HS-27A (cell line): Measurements from ENCODE around the gene CAMK1G.

Source experiments
- DNase-seq: peaks from one replicate; pipeline ENCODE4 v3.0.0-alpha.2; 2012; ENCODE audit warnings: low read depth, missing footprints

Gene CAMK1G

DNA sequence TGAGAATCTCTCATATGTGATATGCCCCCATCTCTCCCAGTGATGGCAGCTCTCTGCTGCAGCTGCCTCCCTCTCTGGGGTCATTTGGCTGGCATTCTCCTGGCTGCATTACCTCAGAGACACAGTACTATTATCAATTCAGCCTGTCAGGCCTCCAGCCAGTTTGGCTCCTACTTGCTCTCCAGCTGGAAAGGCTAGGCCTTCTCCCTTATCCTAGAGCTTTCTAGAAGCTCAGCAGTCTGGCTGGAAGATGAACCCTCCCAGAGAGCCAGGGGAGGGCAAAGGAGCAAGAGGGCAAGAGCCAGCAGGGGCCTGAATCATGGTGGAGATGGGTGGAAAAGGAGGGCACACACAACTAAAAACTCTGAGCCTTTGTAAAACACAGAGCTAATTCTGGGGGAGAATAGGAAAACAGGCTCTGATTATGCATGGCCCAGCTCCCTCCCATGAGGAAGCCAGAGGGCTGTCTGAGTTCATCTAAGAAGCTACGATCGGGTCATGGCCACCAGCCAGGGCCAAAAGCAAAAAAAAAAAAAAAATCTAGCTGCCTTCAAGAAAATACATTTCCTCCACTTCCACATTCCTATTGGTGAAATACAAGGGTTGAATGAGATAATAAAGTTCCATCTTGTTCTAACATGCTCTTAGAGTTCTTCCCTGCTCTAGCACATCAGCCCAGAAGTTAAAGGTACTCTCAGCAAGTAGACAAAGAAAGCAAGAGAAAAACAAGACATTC, 59.9 kb downstream of the CAMK1G start:
- DNase-seq: no peak

- DNase-seq: no peak
Measured at GRCh38 chr1:209645574-209646452, 62.3 kb downstream of the CAMK1G start.

DNA sequence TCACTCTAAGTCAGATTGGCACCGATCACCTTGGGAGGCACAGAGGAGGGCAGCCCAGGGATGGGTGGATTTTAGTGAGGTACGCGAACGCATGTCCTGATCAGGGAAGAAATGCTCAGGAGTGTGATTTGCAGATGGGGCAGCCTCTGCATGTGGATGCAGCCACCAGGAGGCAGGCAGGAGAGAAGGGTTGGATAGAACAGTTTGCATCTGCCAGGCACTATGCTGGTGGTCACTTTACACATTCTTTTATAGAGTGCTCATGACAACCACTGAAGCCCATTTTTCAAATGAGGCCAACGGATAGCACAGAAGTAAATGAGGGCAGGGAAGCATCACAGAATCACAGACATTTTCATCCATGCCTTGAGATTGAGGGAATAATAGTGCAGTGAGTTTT, 63.0 kb downstream of the CAMK1G start:
- no peak for DNase-seq

GRCh38 chr1:209647156-209647555, 63.6 kb downstream of the CAMK1G start:
- DNase-seq: no peak

DNA sequence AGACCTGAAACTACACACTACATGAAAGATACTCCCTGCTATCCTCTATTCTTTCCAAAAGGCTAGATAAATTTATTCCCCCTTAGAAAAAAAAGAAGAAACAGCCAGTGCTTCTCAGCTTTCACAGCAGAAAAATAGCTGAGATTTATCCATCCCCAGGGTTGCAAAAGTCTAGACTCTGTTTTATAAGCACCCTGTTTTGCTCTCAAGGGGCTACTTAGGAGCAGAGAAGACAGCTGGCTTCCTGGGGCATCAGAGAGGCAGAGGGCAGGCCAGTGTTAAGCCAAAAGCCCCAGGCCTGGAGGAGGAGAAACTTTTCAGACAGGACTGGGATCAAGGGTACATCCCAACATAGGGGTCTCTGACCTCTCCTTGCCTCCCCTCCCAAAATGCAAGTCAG, 64.8 kb downstream of the CAMK1G start:
- no peak for DNase-seq

GRCh38 chr1:209648931-209649776, 65.6 kb downstream of the CAMK1G start:
- peak; percentile 81 for DNase-seq

DNA sequence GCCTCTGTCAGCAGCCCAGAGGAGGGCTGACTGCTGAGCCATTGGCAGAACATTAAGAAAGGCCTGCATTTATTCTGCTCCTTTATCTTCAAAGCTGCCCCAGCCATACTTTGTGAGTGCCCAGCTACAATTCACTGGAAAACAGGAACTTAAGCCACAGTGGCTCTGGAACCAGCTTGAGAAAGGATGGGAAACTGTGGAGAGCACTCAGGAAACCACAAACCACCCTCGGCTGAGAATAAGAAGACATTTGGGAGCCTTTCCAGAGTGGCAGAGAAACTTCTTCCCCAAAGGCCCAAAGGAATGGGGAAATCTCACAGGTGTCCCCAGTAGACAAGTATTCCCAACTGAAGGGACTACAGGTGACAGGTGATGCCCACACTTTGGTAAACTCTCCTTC, 66.9 kb downstream of the CAMK1G start:
- no peak for DNase-seq

DNA sequence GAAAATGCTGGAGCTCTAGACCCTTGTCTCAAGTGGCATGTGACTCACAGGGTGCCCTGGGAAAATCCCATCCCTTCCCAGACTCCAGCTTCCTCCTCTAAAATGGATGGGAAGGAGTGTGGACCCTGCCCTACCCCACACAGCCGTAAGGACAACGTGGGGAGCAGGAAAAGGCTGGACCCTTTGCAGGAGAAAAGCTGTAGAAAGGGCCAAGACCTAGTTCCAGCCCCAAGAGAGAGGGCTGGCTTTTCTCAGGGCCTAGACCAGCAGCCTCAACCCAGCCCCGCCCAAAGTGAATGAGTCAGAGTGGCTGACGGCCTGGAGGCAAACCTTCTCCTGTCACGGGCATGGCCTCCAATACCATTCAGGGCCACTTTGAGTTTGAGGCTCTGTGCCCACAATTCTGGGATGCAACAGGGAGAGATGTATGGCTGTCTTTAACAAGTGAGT, 67.6 kb downstream of the CAMK1G start:
- DNase-seq: peak; percentile 68

DNA sequence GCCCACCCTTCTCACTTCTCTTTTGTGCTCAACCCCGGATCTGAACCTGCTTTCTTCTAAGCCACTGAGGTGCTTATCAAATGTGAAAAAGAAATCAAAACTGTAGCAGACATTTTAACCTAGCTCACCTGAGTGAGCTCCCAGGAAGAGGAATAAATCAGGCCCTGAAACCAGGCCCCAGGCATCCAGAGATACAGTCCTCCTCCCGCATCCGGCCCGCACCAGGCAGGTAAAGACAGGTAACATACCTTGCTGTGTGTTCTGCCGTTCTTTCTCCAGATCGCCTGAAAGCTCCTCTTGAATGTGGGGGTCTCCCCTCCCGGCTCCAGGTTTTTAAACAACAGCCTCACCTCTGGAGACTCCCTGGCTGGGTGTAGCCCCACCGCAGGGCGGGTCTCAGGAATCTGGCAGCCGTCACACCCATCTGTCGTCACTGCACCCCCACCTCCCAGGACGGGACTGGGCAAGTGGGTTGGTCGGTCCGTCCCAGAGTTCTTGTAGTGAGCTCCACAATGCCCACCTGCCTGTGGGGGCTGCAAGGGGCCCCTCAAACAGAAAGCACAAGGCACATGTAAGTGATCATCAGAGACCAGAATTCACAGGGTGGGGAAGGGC, 68.7 kb downstream of the CAMK1G start, which contains the start of gene LAMB3:
Gene LAMB3 (minus strand): TSS at position 305 of the 615 bp plus-strand sequence. CDS start 1,481 bp downstream, outside the sequence.
- DNase-seq: no peak

- DNase-seq: no peak
Measured at GRCh38 chr1:209652873-209653401, 69.4 kb downstream of the CAMK1G start.

DNA sequence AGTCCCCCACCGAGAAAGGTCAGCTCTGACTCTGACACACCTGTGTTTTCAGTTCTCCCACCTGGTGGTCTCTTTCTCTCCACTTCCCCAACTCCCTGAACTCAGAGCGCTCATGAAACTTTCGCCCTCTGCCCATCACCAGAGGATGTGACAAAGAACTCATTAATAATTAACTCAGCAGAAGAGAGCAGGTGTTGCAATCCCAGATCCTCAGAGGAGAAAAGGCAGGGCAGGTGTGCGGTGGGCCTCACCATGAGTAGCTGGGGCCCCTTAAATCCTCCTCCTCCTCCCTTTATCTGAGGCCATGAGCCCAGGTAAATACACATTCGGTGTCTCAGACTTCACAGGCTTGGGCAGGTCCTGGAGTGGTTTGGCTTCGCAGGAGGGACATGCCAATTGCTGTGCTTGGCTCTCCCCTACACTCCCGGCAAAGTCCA, 70.4 kb downstream of the CAMK1G start:
- DNase-seq: no peak

- no peak for DNase-seq
Measured at GRCh38 chr1:209655411-209656231, 72.1 kb downstream of the CAMK1G start.

- DNase-seq: no peak
Measured at GRCh38 chr1:209657140-209657879, 73.8 kb downstream of the CAMK1G start.

DNA sequence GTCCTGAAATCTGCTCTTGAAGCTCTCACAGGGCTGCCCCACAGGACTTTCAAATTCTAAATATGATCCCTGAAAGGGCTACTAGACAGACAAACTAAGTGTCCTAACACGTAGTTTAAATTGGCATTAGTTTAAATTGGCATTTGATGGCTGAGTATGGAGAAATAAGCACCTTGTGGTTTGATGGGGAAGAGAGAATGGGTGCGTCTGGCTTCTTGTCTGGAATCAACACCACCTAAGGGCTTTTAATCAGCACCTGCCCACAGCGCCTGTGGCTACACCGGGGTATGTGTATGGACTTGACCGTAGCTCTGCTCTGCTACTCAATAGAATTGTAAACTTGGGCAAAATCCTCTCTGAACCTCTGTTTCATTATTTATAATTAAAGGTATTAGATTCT, 74.4 kb downstream of the CAMK1G start:
- DNase-seq: no peak

- no peak for DNase-seq
Measured at GRCh38 chr1:209659909-209660308, 76.4 kb downstream of the CAMK1G start.

DNA sequence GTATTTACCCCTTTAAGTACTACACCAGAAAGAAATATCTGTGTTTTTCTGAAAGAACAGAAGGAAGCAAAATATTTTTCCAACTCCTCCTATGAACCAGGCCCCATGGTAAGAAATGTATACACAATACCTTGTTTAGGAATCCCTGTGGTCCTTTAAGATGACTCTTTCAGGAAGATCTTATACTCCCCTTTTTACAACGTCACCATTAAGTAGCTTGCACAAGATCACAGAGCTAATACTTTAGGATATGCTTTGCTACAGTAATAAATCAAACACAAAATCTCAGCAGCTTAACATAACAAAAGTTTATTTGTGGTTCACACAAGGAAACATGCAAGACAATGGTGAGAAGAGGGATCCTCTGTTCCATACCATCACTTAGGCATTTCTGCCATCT, 77.6 kb downstream of the CAMK1G start:
- DNase-seq: no peak

- DNase-seq: no peak
Measured at GRCh38 chr1:209662879-209663327, 79.4 kb downstream of the CAMK1G start.
